ENCODE measurements around the gene YPEL4.

The YPEL4 gene

GRCh38 chr11:57610170-57610569 is 39.5 kb downstream of the YPEL4 start:
- no peaks in the 10 kb centered on the region for H4K20me1 ChIP-seq (ENCODE audit: insufficient read depth)
- no peaks in the 10 kb centered on the region for H3K4me1 ChIP-seq (ENCODE audit: low read depth, poor library complexity, severe bottlenecking)
- TF ChIP-seq CTCF (conservative IDR thresholded peaks at IDR 0.05; ENCODE audit: low read depth, low read length) = no peak
- H3K9ac ChIP-seq = no peak overlapping the region
- no peaks in the 10 kb centered on the region for H3K27me3 ChIP-seq (ENCODE audit: insufficient read depth, low read depth)
- no peak overlapping the region for H3K4me3 ChIP-seq (IDR thresholded peaks at IDR 0.05; ENCODE audit: insufficient read depth, low read depth, low read length)
- H3K36me3 ChIP-seq (ENCODE audit: insufficient read depth) = no peaks in the 10 kb centered on the region
- no peak overlapping the region for H3K4me2 ChIP-seq
- no peak overlapping the region for H2AFZ ChIP-seq (ENCODE audit: low read depth)
- no peaks in the 10 kb centered on the region for H3K79me2 ChIP-seq (ENCODE audit: insufficient read depth, low read depth)
- no peak overlapping the region for H3K27ac ChIP-seq

- Histone ChIP-seq H3K4me3 (IDR thresholded peaks at IDR 0.05; ENCODE audit: insufficient read depth, low read depth, low read length) (no peak overlapping the region), H3K4me1 (ENCODE audit: low read depth, poor library complexity, severe bottlenecking) (no peaks in the 10 kb centered on the region), H3K4me2 (no peak overlapping the region), H4K20me1 (ENCODE audit: insufficient read depth) (no peaks in the 10 kb centered on the region), H3K79me2 (ENCODE audit: insufficient read depth, low read depth) (no peaks in the 10 kb centered on the region), H3K36me3 (ENCODE audit: insufficient read depth) (no peaks in the 10 kb centered on the region), H3K27me3 (ENCODE audit: insufficient read depth, low read depth) (no peaks in the 10 kb centered on the region), H3K27ac (no peak overlapping the region), H3K9ac (no peak overlapping the region), H2AFZ (ENCODE audit: low read depth) (no peak overlapping the region)
- TF ChIP-seq CTCF (conservative IDR thresholded peaks at IDR 0.05; ENCODE audit: low read depth, low read length) = no peak
Measured at GRCh38 chr11:57605028-57605420, 44.7 kb downstream of the YPEL4 start.

- H3K4me1 ChIP-seq (ENCODE audit: low read depth, poor library complexity, severe bottlenecking) = no peaks in the 10 kb centered on the region
- no peak for TF ChIP-seq CTCF (conservative IDR thresholded peaks at IDR 0.05; ENCODE audit: low read depth, low read length)
- no peak overlapping the region for H3K4me3 ChIP-seq (IDR thresholded peaks at IDR 0.05; ENCODE audit: insufficient read depth, low read depth, low read length)
- H3K27ac ChIP-seq = no peak overlapping the region
- H3K9ac ChIP-seq = no peak overlapping the region
- H4K20me1 ChIP-seq (ENCODE audit: insufficient read depth) = no peaks in the 10 kb centered on the region
- no peak overlapping the region for H2AFZ ChIP-seq (ENCODE audit: low read depth)
- no peaks in the 10 kb centered on the region for H3K27me3 ChIP-seq (ENCODE audit: insufficient read depth, low read depth)
- no peak overlapping the region for H3K4me2 ChIP-seq
- no peaks in the 10 kb centered on the region for H3K79me2 ChIP-seq (ENCODE audit: insufficient read depth, low read depth)
- H3K36me3 ChIP-seq (ENCODE audit: insufficient read depth) = no peaks in the 10 kb centered on the region
Measured at GRCh38 chr11:57604296-57605027, 45.2 kb downstream of the YPEL4 start.

- H3K4me1 ChIP-seq (ENCODE audit: low read depth, poor library complexity, severe bottlenecking) = no peaks in the 10 kb centered on the region
- TF ChIP-seq CTCF (conservative IDR thresholded peaks at IDR 0.05; ENCODE audit: low read depth, low read length) = no peak
- H3K4me2 ChIP-seq = no peak overlapping the region
- H3K27ac ChIP-seq = no peak overlapping the region
- H3K9ac ChIP-seq = no peak overlapping the region
- no peaks in the 10 kb centered on the region for H3K79me2 ChIP-seq (ENCODE audit: insufficient read depth, low read depth)
- no peak overlapping the region for H3K4me3 ChIP-seq (IDR thresholded peaks at IDR 0.05; ENCODE audit: insufficient read depth, low read depth, low read length)
- no peak overlapping the region for H2AFZ ChIP-seq (ENCODE audit: low read depth)
- H4K20me1 ChIP-seq (ENCODE audit: insufficient read depth) = no peaks in the 10 kb centered on the region
- H3K36me3 ChIP-seq (ENCODE audit: insufficient read depth) = no peaks in the 10 kb centered on the region
- no peaks in the 10 kb centered on the region for H3K27me3 ChIP-seq (ENCODE audit: insufficient read depth, low read depth)
Measured at GRCh38 chr11:57601297-57601696, 48.4 kb downstream of the YPEL4 start.
